ENCODE data around the gene RICTOR.
A peak's percentile ranks its signal among the peaks of the same experiment; 100 is the strongest.

Gene RICTOR

GRCh38 chr5:39074017-39074814, at the start of gene RICTOR:
Gene RICTOR, minus strand, starts transcription at chr5:39074399. Its CDS starts 22 bp downstream, at chr5:39074377.
- TF ChIP-seq CTCF (IDR thresholded peaks at IDR 0.05; ENCODE audit: low read depth, low read length), result no peak
- peak within 1 kb of the TSS; percentile 84 to 88 for H3K4me3 ChIP-seq (replicated peaks in 1 of 2; ENCODE audit: low read depth in 2 of 2, low read length in 2 of 2)
- peak; percentile 87 to 88 for DNase-seq (ENCODE audit: low read depth in 2 of 2)

GRCh38 chr5:39121922-39122321, 47.7 kb upstream of the RICTOR start:
- no peak for TF ChIP-seq CTCF (IDR thresholded peaks at IDR 0.05; ENCODE audit: low read depth, low read length)
- DNase-seq (ENCODE audit: low read depth in 2 of 2), result no peak
- no peak overlapping the region for H3K4me3 ChIP-seq (replicated peaks in 1 of 2; ENCODE audit: low read depth in 2 of 2, low read length in 2 of 2)

GRCh38 chr5:39121315-39121714, 47.1 kb upstream of the RICTOR start:
- H3K4me3 ChIP-seq (replicated peaks in 1 of 2; ENCODE audit: low read depth in 2 of 2, low read length in 2 of 2), result no peak overlapping the region
- no peak for DNase-seq (ENCODE audit: low read depth in 2 of 2)
- TF ChIP-seq CTCF (IDR thresholded peaks at IDR 0.05; ENCODE audit: low read depth, low read length), result no peak

DNA sequence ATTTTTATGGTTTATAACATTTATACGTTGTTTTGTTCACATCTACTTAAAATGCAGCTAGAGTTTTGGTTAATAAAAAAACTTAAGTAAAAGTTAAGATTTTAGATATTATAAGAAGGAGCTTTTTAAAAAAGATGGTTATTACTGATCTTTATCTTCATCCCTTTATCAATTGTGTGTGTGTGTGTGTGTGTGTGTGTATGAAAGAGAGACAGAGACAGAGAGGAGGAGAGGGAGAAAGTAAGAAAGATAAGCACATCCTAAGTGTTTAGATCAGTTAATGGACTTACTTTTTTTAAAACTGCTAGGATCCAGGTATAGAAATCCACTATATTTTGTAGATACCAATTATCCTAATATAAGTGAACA, 45.8 kb upstream of the RICTOR start:
- TF ChIP-seq CTCF (IDR thresholded peaks at IDR 0.05; ENCODE audit: low read depth, low read length), result no peak
- H3K4me3 ChIP-seq (replicated peaks in 1 of 2; ENCODE audit: low read depth in 2 of 2, low read length in 2 of 2), result no peak overlapping the region
- no peak for DNase-seq (ENCODE audit: low read depth in 2 of 2)

DNA sequence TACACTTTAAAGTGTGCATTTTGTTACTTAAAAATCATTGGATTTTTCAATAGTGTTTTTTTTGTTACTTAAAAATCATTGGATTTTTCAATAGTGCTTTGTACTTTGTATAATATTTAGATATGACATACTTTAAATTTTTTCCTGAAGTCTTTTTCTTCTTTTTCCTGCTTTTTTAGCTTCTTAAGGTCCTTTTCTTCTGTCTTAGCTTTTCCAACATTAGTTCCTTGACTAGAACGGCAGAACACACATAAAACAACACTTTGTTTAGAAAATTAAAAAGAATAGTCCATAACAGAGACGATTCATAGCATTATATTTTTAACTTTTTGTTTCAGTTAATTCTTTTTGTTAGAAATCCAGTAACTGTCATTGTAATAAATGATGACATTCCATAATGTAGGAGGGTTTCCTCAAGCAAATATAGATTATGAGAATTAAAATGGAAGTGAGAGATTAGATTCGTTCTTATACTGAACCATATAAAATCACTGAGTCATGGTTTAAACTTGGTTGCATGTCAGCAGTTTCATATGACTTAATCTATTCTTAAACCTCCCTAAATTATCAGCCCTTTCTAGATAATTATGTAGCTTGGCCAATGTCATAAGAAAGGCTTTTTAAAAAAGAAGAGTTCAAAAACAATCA, 45.3 kb upstream of the RICTOR start:
- H3K4me3 ChIP-seq (replicated peaks in 1 of 2; ENCODE audit: low read depth in 2 of 2, low read length in 2 of 2), result no peak overlapping the region
- no peak for TF ChIP-seq CTCF (IDR thresholded peaks at IDR 0.05; ENCODE audit: low read depth, low read length)
- no peak for DNase-seq (ENCODE audit: low read depth in 2 of 2)

GRCh38 chr5:39118638-39119037, 44.4 kb upstream of the RICTOR start:
- no peak for TF ChIP-seq CTCF (IDR thresholded peaks at IDR 0.05; ENCODE audit: low read depth, low read length)

More at GRCh38 chr5:39118638-39119037, 44.4 kb upstream of the RICTOR start:
- no peak for DNase-seq (ENCODE audit: low read depth in 2 of 2)
- H3K4me3 ChIP-seq (replicated peaks in 1 of 2; ENCODE audit: low read depth in 2 of 2, low read length in 2 of 2), result no peak overlapping the region
